ENCODE measurements around the gene EPB42. TPM values are rescaled to one million over a fixed set of nuclear protein-coding genes. Genes with fewer than 3 reads are reported as not detected.
"Not testable (repeated sequence)": the region's sequence is repeated elsewhere in the genome, so short reads cannot be mapped to it uniquely, and the experiment has no call there.

The EPB42 gene
- total and polyA plus RNA-seq, 4 experiments from 2014 or later = not detected

- no peaks in the 10 kb centered on the region for H3K9me3 ChIP-seq (ENCODE audit: control insufficient read depth in 1 of 2, low read length in 2 of 2)
- Mint-ChIP-seq H3K4me1 (peaks cover 22 to 56% (median 36%) of the 10 kb centered on the region in 4 donors), H3K27ac (peak overlapping the region; percentile 92 to 98 (median 96)), H3K27me3 (no peaks in the 10 kb centered on the region), H3K4me3 (peak overlapping the region; percentile 94 to 99 (median 96)), H3K36me3 (peaks cover 21 to 44% of the 10 kb centered on the region in 2 donors), H3K9me3 (no peaks in the 10 kb centered on the region)
- DNase-seq = no peak
- H3K4me3 ChIP-seq (ENCODE audit: low read length in 2 of 2) = peak overlapping the region; percentile 85 to 92
- peaks cover 33% of the 10 kb centered on the region for H3K4me1 ChIP-seq (ENCODE audit: insufficient read depth, low read length)
- CTCF ChIA-PET (ENCODE audit: partially characterized antibody) = interaction anchor here (0.7 to 2.0 kb wide), 4 partner anchors 17 to 99 kb away, joined by 3 to 8 read pairs (median 5); partner anchors contain the start of gene UBR1
- intact Hi-C loops (cut with micrococcal nuclease) = loop anchor here (5.0 to 10.0 kb wide), 2 partner anchors 54 to 451 kb away; partner anchors contain the start of genes CDAN1 and TMEM62
- H3K36me3 ChIP-seq (ENCODE audit: insufficient read depth, low read length) = peaks cover 18% of the 10 kb centered on the region
- POLR2A ChIA-PET (ENCODE audit: partially characterized antibody) = interaction anchor here (0.8 to 1.8 kb wide), 11 partner anchors 8 to 325 kb away, joined by 3 to 10 read pairs (median 5); partner anchors contain the start of genes TMEM62 and UBR1
- H3K27ac ChIP-seq (ENCODE audit: low read depth, low read length) = peak overlapping the region; percentile 73
- no peaks in the 10 kb centered on the region for H3K27me3 ChIP-seq (ENCODE audit: insufficient read depth, low read length)
Measured at GRCh38 chr15:43186003-43186353, 34.8 kb downstream of the EPB42 start.

- Mint-ChIP-seq H3K27me3 (no peaks in the 10 kb centered on the region), H3K36me3 (peaks cover 15 to 38% of the 10 kb centered on the region in 2 donors), H3K4me3 (peak within 1 kb of the TSS; percentile 94 to 99 (median 96)), H3K4me1 (peaks cover 21 to 54% (median 35%) of the 10 kb centered on the region in 4 donors), H3K9me3 (no peaks in the 10 kb centered on the region), H3K27ac (peak within 1 kb of the TSS; percentile 92 to 98 (median 96))
- H3K36me3 ChIP-seq (ENCODE audit: insufficient read depth, low read length) = peaks cover 12% of the 10 kb centered on the region
- peak within 1 kb of the TSS; percentile 85 to 92 for H3K4me3 ChIP-seq (ENCODE audit: low read length in 2 of 2)
- DNase-seq = peak; percentile 81 to 90 (median 86)
- ChIA-PET CTCF (ENCODE audit: partially characterized antibody) (interaction anchor here (0.9 to 2.0 kb wide), 4 partner anchors 19 to 100 kb away, joined by 5 to 8 read pairs (median 6); partner anchors contain the start of gene UBR1), POLR2A (ENCODE audit: partially characterized antibody) (interaction anchor here (0.8 to 1.8 kb wide), 11 partner anchors 9 to 326 kb away, joined by 3 to 10 read pairs (median 5); partner anchors contain the start of genes TMEM62 and UBR1)
- intact Hi-C loops (cut with micrococcal nuclease) = loop anchor here (1.0 to 10.0 kb wide), 5 partner anchors 53 to 481 kb away; partner anchors contain the start of genes CDAN1, LCMT2, TMEM62 and UBR1
- peaks cover 33% of the 10 kb centered on the region for H3K4me1 ChIP-seq (ENCODE audit: insufficient read depth, low read length)
- peak within 1 kb of the TSS; percentile 73 for H3K27ac ChIP-seq (ENCODE audit: low read depth, low read length)
- no peaks in the 10 kb centered on the region for H3K9me3 ChIP-seq (ENCODE audit: control insufficient read depth in 1 of 2, low read length in 2 of 2)
- no peaks in the 10 kb centered on the region for H3K27me3 ChIP-seq (ENCODE audit: insufficient read depth, low read length)
Measured at GRCh38 chr15:43185157-43186002, 35.4 kb downstream of the EPB42 start, which contains the start of gene CCNDBP1. Gene CCNDBP1 (plus strand): TSS chr15:43185403. CDS start chr15:43185499, 96 bp downstream.

GRCh38 chr15:43184407-43185124 is 36.3 kb downstream of the EPB42 start:
- Mint-ChIP-seq H3K4me3 (peak overlapping the region; percentile 94 to 99 (median 96)), H3K9me3 (no peaks in the 10 kb centered on the region), H3K27ac (peak overlapping the region; percentile 92 to 98 (median 96)), H3K36me3 (peaks cover 7 to 31% of the 10 kb centered on the region in 2 donors), H3K4me1 (peaks cover 20 to 52% (median 31%) of the 10 kb centered on the region in 4 donors), H3K27me3 (no peaks in the 10 kb centered on the region)
- peaks cover 5% of the 10 kb centered on the region for H3K36me3 ChIP-seq (ENCODE audit: insufficient read depth, low read length)
- intact Hi-C loops (cut with micrococcal nuclease) = loop anchor here (1.0 to 10.0 kb wide), 5 partner anchors 52 to 480 kb away; partner anchors contain the start of genes CDAN1, LCMT2, TMEM62 and UBR1
- H3K4me3 ChIP-seq (ENCODE audit: low read length in 2 of 2) = peak overlapping the region in 1 of 2 donors; percentile 92
- no peaks in the 10 kb centered on the region for H3K27me3 ChIP-seq (ENCODE audit: insufficient read depth, low read length)
- peaks cover 33% of the 10 kb centered on the region for H3K4me1 ChIP-seq (ENCODE audit: insufficient read depth, low read length)
- H3K9me3 ChIP-seq (ENCODE audit: control insufficient read depth in 1 of 2, low read length in 2 of 2) = no peaks in the 10 kb centered on the region
- ChIA-PET POLR2A (ENCODE audit: partially characterized antibody) (interaction anchor here (1.0 to 1.8 kb wide), 6 partner anchors 10 to 78 kb away, joined by 3 to 7 read pairs (median 4); partner anchors contain the start of genes TMEM62 and UBR1), CTCF (ENCODE audit: partially characterized antibody) (interaction anchor here (1.5 to 2.0 kb wide), 2 partner anchors 20 to 78 kb away, joined by 5 to 7 read pairs; partner anchors contain the start of gene UBR1)
- peak overlapping the region; percentile 73 for H3K27ac ChIP-seq (ENCODE audit: low read depth, low read length)
- peak in 1 of 5 donors; percentile 46 for DNase-seq

- intact Hi-C loops (cut with micrococcal nuclease) = loop anchor here (10.0 kb wide), 1 partner anchor 448 kb away; the partner anchor contains the start of gene CDAN1
- ChIA-PET POLR2A (ENCODE audit: partially characterized antibody) (interaction anchor here (1.2 to 1.8 kb wide), 2 partner anchors 8 to 27 kb away, joined by 3 to 5 read pairs; no protein-coding TSS in a partner anchor), CTCF (ENCODE audit: partially characterized antibody) (interaction anchor here (0.8 to 1.5 kb wide), 2 partner anchors 11 to 21 kb away, joined by 3 to 5 read pairs; no protein-coding TSS in a partner anchor)
- no peaks in the 10 kb centered on the region for H3K9me3 Mint-ChIP-seq
- peak overlapping the region; percentile 48 to 98 (median 58) for H3K27ac Mint-ChIP-seq
- peaks cover 14 to 44% (median 22%) of the 10 kb centered on the region in 4 donors for H3K4me1 Mint-ChIP-seq
- Histone ChIP-seq H3K36me3 (ENCODE audit: insufficient read depth, low read length) (no peaks in the 10 kb centered on the region), H3K27ac (ENCODE audit: low read depth, low read length) (no peak overlapping the region), H3K4me1 (ENCODE audit: insufficient read depth, low read length) (peaks cover 29% of the 10 kb centered on the region), H3K27me3 (ENCODE audit: insufficient read depth, low read length) (no peaks in the 10 kb centered on the region), H3K4me3 (ENCODE audit: low read length in 2 of 2) (no peak overlapping the region), H3K9me3 (ENCODE audit: control insufficient read depth in 1 of 2, low read length in 2 of 2) (no peaks in the 10 kb centered on the region)
- H3K27me3 Mint-ChIP-seq = no peaks in the 10 kb centered on the region
- no peak for DNase-seq
- no peak overlapping the region for H3K4me3 Mint-ChIP-seq
- peaks cover 4 to 34% of the 10 kb centered on the region in 2 donors for H3K36me3 Mint-ChIP-seq
Measured at GRCh38 chr15:43183270-43183669, 37.5 kb downstream of the EPB42 start.

- intact Hi-C loops (cut with micrococcal nuclease); H3K4me1 Mint-ChIP-seq; H3K27ac ChIP-seq (ENCODE audit: low read depth, low read length); H3K4me3 Mint-ChIP-seq; H3K36me3 ChIP-seq (ENCODE audit: insufficient read depth, low read length); H3K9me3 Mint-ChIP-seq; DNase-seq; CTCF ChIA-PET (ENCODE audit: partially characterized antibody); H3K4me3 ChIP-seq (ENCODE audit: low read length in 2 of 2); H3K9me3 ChIP-seq (ENCODE audit: control insufficient read depth in 1 of 2, low read length in 2 of 2); H3K27me3 Mint-ChIP-seq; POLR2A ChIA-PET (ENCODE audit: partially characterized antibody); H3K4me1 ChIP-seq (ENCODE audit: insufficient read depth, low read length); H3K27me3 ChIP-seq (ENCODE audit: insufficient read depth, low read length): not testable (repeated sequence)
- Mint-ChIP-seq H3K36me3 (peaks cover 30 to 31% of the 10 kb centered on the region in 2 donors), H3K27ac (peak overlapping the region in 1 of 7 donors; percentile 55)
Measured at GRCh38 chr15:43177147-43177546, 43.7 kb downstream of the EPB42 start.

- H3K27me3 Mint-ChIP-seq; H3K9me3 Mint-ChIP-seq; DNase-seq; H3K36me3 ChIP-seq (ENCODE audit: insufficient read depth, low read length); H3K27ac ChIP-seq (ENCODE audit: low read depth, low read length); H3K27ac Mint-ChIP-seq; H3K4me1 Mint-ChIP-seq; CTCF ChIA-PET (ENCODE audit: partially characterized antibody); H3K9me3 ChIP-seq (ENCODE audit: control insufficient read depth in 1 of 2, low read length in 2 of 2); H3K4me1 ChIP-seq (ENCODE audit: insufficient read depth, low read length); intact Hi-C loops (cut with micrococcal nuclease); H3K4me3 Mint-ChIP-seq; H3K4me3 ChIP-seq (ENCODE audit: low read length in 2 of 2); H3K27me3 ChIP-seq (ENCODE audit: insufficient read depth, low read length): not testable (repeated sequence)
- POLR2A ChIA-PET (ENCODE audit: partially characterized antibody) = interaction anchor here (1.3 to 1.6 kb wide), 2 partner anchors 8 to 10 kb away, joined by 5 read pairs; partner anchors contain the start of gene CCNDBP1
- H3K36me3 Mint-ChIP-seq = peaks cover 27 to 33% of the 10 kb centered on the region in 2 donors
Measured at GRCh38 chr15:43175656-43176309, 45.0 kb downstream of the EPB42 start.

Measured in CD4-positive, alpha-beta memory T cell (primary cell).